Measurements from ENCODE around the gene TSHB. TPM values are rescaled to one million over a fixed set of nuclear protein-coding genes. Genes with fewer than 3 reads are reported as not detected.

TSHB gene
- total RNA-seq (2014; rRNA removed; shearing (Covaris generic)) (not detected in 2 replicates), polyA plus RNA-seq (2016; fragmentation: Nextera tagmentation; extraction: Ambion mirVana) (not detected in 2 replicates)

GRCh38 chr1:115029526-115029925 is at the start of gene TSHB:
TSHB (plus strand) TSS chr1:115029826; CDS start chr1:115033363, 3,537 bp downstream.
- Histone ChIP-seq H3K9me2 (ENCODE audit: insufficient read depth) (no peaks in the 10 kb centered on the region), H3K79me2 (ENCODE audit: insufficient read depth) (no peaks in the 10 kb centered on the region), H3K27me3 (replicated peaks; ENCODE audit: insufficient read depth) (no peaks in the 10 kb centered on the region), H3K4me3 (no peak within 1 kb of the TSS), H2AFZ (no peak within 1 kb of the TSS), H3K4me2 (ENCODE audit: unreplicated experiment) (no peak within 1 kb of the TSS), H4K20me1 (ENCODE audit: insufficient read depth) (no peaks in the 10 kb centered on the region), H3K27ac (no peak within 1 kb of the TSS), H3K9me3 (ENCODE audit: low read depth) (no peaks in the 10 kb centered on the region), H3K36me3 (ENCODE audit: low read depth) (no peaks in the 10 kb centered on the region), H3F3A (ENCODE audit: insufficient read depth) (no peaks in the 10 kb centered on the region), H3K4me1 (ENCODE audit: insufficient read depth) (no peaks in the 10 kb centered on the region), H3K9ac (no peak within 1 kb of the TSS)
- in situ Hi-C loops (cut with MboI), result no loop called here
- DNase-seq, result no peak
- TF ChIP-seq EZH2 (IDR thresholded peaks at IDR 0.05; ENCODE audit: insufficient read depth, poor library complexity, severe bottlenecking) (no peak), EZH2phosphoT487 (IDR thresholded peaks at IDR 0.05; ENCODE audit: insufficient read depth, low read depth) (no peak)

GRCh38 chr1:114982251-114982650 is 47.4 kb upstream of the TSHB start:
- Histone ChIP-seq H3K9me3 (ENCODE audit: low read depth) (no peaks in the 10 kb centered on the region), H3K4me1 (ENCODE audit: insufficient read depth) (peaks cover 9% of the 10 kb centered on the region; the same call in 1 of the 2 replicates), H3K9ac (no peak overlapping the region), H3F3A (ENCODE audit: insufficient read depth) (peaks cover 6% of the 10 kb centered on the region; the same call in 1 of the 2 replicates), H3K36me3 (ENCODE audit: low read depth) (no peaks in the 10 kb centered on the region), H3K79me2 (ENCODE audit: insufficient read depth) (no peaks in the 10 kb centered on the region), H3K4me3 (no peak overlapping the region), H3K9me2 (ENCODE audit: insufficient read depth) (no peaks in the 10 kb centered on the region), H3K27ac (no peak overlapping the region), H3K27me3 (replicated peaks; ENCODE audit: insufficient read depth) (no peaks in the 10 kb centered on the region), H4K20me1 (ENCODE audit: insufficient read depth) (no peaks in the 10 kb centered on the region), H3K4me2 (ENCODE audit: unreplicated experiment) (no peak overlapping the region), H2AFZ (no peak overlapping the region)
- in situ Hi-C loops (cut with MboI), result no loop called here
- DNase-seq, result no peak
- TF ChIP-seq EZH2phosphoT487 (IDR thresholded peaks at IDR 0.05; ENCODE audit: insufficient read depth, low read depth) (no peak), EZH2 (IDR thresholded peaks at IDR 0.05; ENCODE audit: insufficient read depth, poor library complexity, severe bottlenecking) (no peak)
- WGBS, 2 experiments (ENCODE audit: low coverage in 1 of 2, low lambda C conversion rate in 2 of 2, missing lambda C conversion rate in 2 of 2), result 38 to 52% methylated on average over 1 of the region's 1 CpG

- in situ Hi-C loops (cut with MboI), result no loop called here
- Histone ChIP-seq H3K27ac (peak overlapping the region; percentile 53), H4K20me1 (ENCODE audit: insufficient read depth) (no peaks in the 10 kb centered on the region), H3K4me3 (no peak overlapping the region), H3F3A (ENCODE audit: insufficient read depth) (peaks cover 6% of the 10 kb centered on the region; the same call in 1 of the 2 replicates), H3K36me3 (ENCODE audit: low read depth) (no peaks in the 10 kb centered on the region), H3K9me3 (ENCODE audit: low read depth) (no peaks in the 10 kb centered on the region), H3K9ac (no peak overlapping the region), H3K27me3 (replicated peaks; ENCODE audit: insufficient read depth) (no peaks in the 10 kb centered on the region), H2AFZ (no peak overlapping the region), H3K4me1 (ENCODE audit: insufficient read depth) (peaks cover 9% of the 10 kb centered on the region; the same call in 1 of the 2 replicates), H3K79me2 (ENCODE audit: insufficient read depth) (no peaks in the 10 kb centered on the region), H3K9me2 (ENCODE audit: insufficient read depth) (no peaks in the 10 kb centered on the region), H3K4me2 (ENCODE audit: unreplicated experiment) (peak overlapping the region; percentile 0)
- TF ChIP-seq EZH2phosphoT487 (IDR thresholded peaks at IDR 0.05; ENCODE audit: insufficient read depth, low read depth) (no peak), EZH2 (IDR thresholded peaks at IDR 0.05; ENCODE audit: insufficient read depth, poor library complexity, severe bottlenecking) (no peak)
- peak; percentile 88 for DNase-seq
These were observed 43.3 kb upstream of the TSHB start for GRCh38 chr1:114986286-114986685.

GRCh38 chr1:114988095-114988494 is 41.5 kb upstream of the TSHB start:
- Histone ChIP-seq H3K36me3 (ENCODE audit: low read depth) (no peaks in the 10 kb centered on the region), H3K4me2 (ENCODE audit: unreplicated experiment) (no peak overlapping the region), H3K4me1 (ENCODE audit: insufficient read depth) (peaks cover 9% of the 10 kb centered on the region; the same call in 1 of the 2 replicates), H3K9me2 (ENCODE audit: insufficient read depth) (no peaks in the 10 kb centered on the region), H2AFZ (no peak overlapping the region), H3K4me3 (no peak overlapping the region), H3K9ac (no peak overlapping the region), H3K9me3 (ENCODE audit: low read depth) (no peaks in the 10 kb centered on the region), H3F3A (ENCODE audit: insufficient read depth) (peaks cover 6% of the 10 kb centered on the region; the same call in 1 of the 2 replicates), H3K79me2 (ENCODE audit: insufficient read depth) (no peaks in the 10 kb centered on the region), H3K27ac (no peak overlapping the region), H3K27me3 (replicated peaks; ENCODE audit: insufficient read depth) (no peaks in the 10 kb centered on the region), H4K20me1 (ENCODE audit: insufficient read depth) (no peaks in the 10 kb centered on the region)
- in situ Hi-C loops (cut with MboI), result no loop called here
- TF ChIP-seq EZH2 (IDR thresholded peaks at IDR 0.05; ENCODE audit: insufficient read depth, poor library complexity, severe bottlenecking), result no peak
- TF ChIP-seq EZH2phosphoT487 (IDR thresholded peaks at IDR 0.05; ENCODE audit: insufficient read depth, low read depth), result no peak
- DNase-seq, result no peak
- 45 to 65% methylated on average over 1 of the region's 1 CpG for WGBS, 2 experiments (ENCODE audit: low coverage in 1 of 2, low lambda C conversion rate in 2 of 2, missing lambda C conversion rate in 2 of 2)

Measured in GM23248 (cell line).